Measurements from ENCODE around the gene GIGYF2.

DNA sequence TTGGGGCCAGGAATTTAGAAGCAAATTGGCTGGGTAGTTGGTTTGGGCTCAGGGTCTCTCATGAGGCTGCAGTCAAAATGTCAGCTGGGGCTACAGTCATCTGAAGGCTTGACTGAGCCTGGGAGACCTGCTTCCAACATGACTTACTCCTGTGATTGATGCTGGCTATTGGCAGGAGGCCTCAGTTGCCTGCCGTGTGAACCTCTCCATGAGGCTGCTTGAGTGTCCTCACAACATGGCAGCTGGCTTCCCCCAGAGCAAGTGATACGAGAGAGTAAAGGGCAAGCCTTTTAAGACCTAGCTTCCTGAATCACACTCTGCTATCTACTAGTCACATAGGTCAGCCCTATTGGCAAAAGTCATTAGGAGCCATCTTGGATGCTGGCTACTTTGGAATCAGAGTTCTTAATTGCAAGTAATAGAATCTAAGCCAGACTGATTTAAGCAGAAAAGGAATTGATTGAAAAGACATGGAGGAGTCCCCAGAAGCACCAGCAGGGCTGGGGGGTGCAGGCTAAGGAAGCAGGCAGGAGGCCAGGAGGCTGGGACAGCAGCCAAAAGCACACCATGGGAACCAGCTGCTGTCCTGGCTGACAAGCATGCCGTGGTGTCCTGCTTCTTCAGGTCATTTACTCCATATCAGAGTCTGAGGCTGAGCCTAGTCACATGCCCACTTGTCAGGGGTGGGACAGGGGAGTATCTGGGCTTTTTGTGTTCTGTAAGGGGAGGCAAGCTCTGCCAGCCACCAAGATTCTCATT, 7.8 kb upstream of the GIGYF2 start:
- TF ChIP-seq, protein P1, sequence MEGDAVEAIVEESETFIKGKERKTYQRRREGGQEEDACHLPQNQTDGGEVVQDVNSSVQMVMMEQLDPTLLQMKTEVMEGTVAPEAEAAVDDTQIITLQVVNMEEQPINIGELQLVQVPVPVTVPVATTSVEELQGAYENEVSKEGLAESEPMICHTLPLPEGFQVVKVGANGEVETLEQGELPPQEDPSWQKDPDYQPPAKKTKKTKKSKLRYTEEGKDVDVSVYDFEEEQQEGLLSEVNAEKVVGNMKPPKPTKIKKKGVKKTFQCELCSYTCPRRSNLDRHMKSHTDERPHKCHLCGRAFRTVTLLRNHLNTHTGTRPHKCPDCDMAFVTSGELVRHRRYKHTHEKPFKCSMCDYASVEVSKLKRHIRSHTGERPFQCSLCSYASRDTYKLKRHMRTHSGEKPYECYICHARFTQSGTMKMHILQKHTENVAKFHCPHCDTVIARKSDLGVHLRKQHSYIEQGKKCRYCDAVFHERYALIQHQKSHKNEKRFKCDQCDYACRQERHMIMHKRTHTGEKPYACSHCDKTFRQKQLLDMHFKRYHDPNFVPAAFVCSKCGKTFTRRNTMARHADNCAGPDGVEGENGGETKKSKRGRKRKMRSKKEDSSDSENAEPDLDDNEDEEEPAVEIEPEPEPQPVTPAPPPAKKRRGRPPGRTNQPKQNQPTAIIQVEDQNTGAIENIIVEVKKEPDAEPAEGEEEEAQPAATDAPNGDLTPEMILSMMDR (IDR thresholded peaks at IDR 0.05) = no peak
- TF ChIP-seq POLR2A (IDR thresholded peaks at IDR 0.05) (no peak), EP300 (IDR thresholded peaks at IDR 0.05) (no peak)
